HG03439 (cell line): Measurements from ENCODE around the gene DENR.
"Not testable (repeated sequence)": the region's sequence is repeated elsewhere in the genome, so short reads cannot be mapped to it uniquely, and the experiment has no call there.

ENCODE experiments used
- ATAC-seq: cut with Tn5 transposase; IDR thresholded peaks from one replicate; pipeline ENCODE4 v1.9.1; 2021; ENCODE audit warnings: mild to moderate bottlenecking, moderate library complexity; ENCODE audit not compliant: unreplicated experiment

The DENR gene

GRCh38 chr12:122738571-122738970, 14.1 kb upstream of the DENR start:
- no peak for ATAC-seq

GRCh38 chr12:122740351-122740750, 12.3 kb upstream of the DENR start:
- ATAC-seq: no peak

GRCh38 chr12:122743895-122744525, 8.6 kb upstream of the DENR start:
- ATAC-seq: no peak

GRCh38 chr12:122747224-122748135, 5.1 kb upstream of the DENR start:
- ATAC-seq: no peak

GRCh38 chr12:122749569-122750332, 2.9 kb upstream of the DENR start:
- ATAC-seq: no peak

GRCh38 chr12:122750781-122751515, 1.7 kb upstream of the DENR start:
- not testable (repeated sequence) for ATAC-seq

- ATAC-seq: no peak
Measured at GRCh38 chr12:122753319-122753650, 661 bp downstream of the DENR start.

- ATAC-seq: no peak
Measured at GRCh38 chr12:122754790-122755189, 2.2 kb downstream of the DENR start.

- no peak for ATAC-seq
Measured at GRCh38 chr12:122757568-122757967, 4.9 kb downstream of the DENR start.

GRCh38 chr12:122785503-122785902, 32.9 kb downstream of the DENR start:
- no peak for ATAC-seq

- ATAC-seq: no peak
Measured at GRCh38 chr12:122788387-122788786, 35.8 kb downstream of the DENR start.

- ATAC-seq: no peak
Measured at GRCh38 chr12:122789637-122790036, 37.0 kb downstream of the DENR start.

- no peak for ATAC-seq
Measured at GRCh38 chr12:122790393-122791075, 37.9 kb downstream of the DENR start.

- no peak for ATAC-seq
Measured at GRCh38 chr12:122793685-122794106, 41.1 kb downstream of the DENR start.

- no peak for ATAC-seq
Measured at GRCh38 chr12:122795807-122796206, 43.2 kb downstream of the DENR start.

- ATAC-seq: no peak
Measured at GRCh38 chr12:122799641-122800243, 47.1 kb downstream of the DENR start.

- ATAC-seq: no peak
Measured at GRCh38 chr12:122803937-122804336, 51.3 kb downstream of the DENR start.

GRCh38 chr12:122804957-122805356, 52.3 kb downstream of the DENR start:
- ATAC-seq: not testable (repeated sequence)

- ATAC-seq: no peak
Measured at GRCh38 chr12:122807651-122808050, 55.0 kb downstream of the DENR start.

GRCh38 chr12:122811777-122812176, 59.2 kb downstream of the DENR start:
- no peak for ATAC-seq
